Cardiac muscle cell (in vitro differentiated cells and primary cell): ENCODE measurements around the gene NMT1. TPM values are rescaled to one million over a fixed set of nuclear protein-coding genes. Genes with fewer than 3 reads are reported as not detected.

Source experiments
- DNase-seq, 2 donors: peaks; one replicate each; pipeline versions ENCODE4 v3.0.0 to v3.0.0-alpha.2; 2010 to 2017; ENCODE audit warnings: low read depth in 1 of 2, low spot score in 1 of 2
- H3K27ac ChIP-seq: fragments of 200-600 bp; sonication (generic); 2 replicates; pipeline ENCODE4 v1.5.1; 2016
- H3K27me3 ChIP-seq: fragments of 200-600 bp; sonication (generic); 2 replicates; pipeline ENCODE4 v1.6.0; 2016; ENCODE audit warnings: control low read depth
- H3K36me3 ChIP-seq: fragments of 200-600 bp; sonication (generic); 2 replicates; pipeline ENCODE4 v1.5.1; 2016; ENCODE audit warnings: control low read depth
- H3K4me1 ChIP-seq: fragments of 200-600 bp; sonication (generic); 2 replicates; pipeline ENCODE4 v1.8.1; 2017; ENCODE audit warnings: low read depth, mild to moderate bottlenecking, mixed run types
- H3K4me3 ChIP-seq: fragments of 200-600 bp; sonication (generic); 2 replicates; pipeline ENCODE4 v1.5.1; 2016; ENCODE audit warnings: mild to moderate bottlenecking
- H3K9me3 ChIP-seq: fragments of 200-600 bp; sonication (generic); 2 replicates; pipeline ENCODE4 v1.5.1; 2017; ENCODE audit warnings: low read depth, mild to moderate bottlenecking, control low read depth
- polyA plus RNA-seq: library from polyadenylated mRNA; unstranded; fragments of >200 nt; fragmentation: Nextera tagmentation; extraction: Ambion mirVana; gene quantifications from 2 replicates; pipeline ENCODE4 v1.2.1, GENCODE V29; 2016
- total RNA-seq: library from RNA; depleted of rRNA; stranded (reverse); fragments of >200 nt; gene quantifications from 2 replicates; pipeline ENCODE4 v1.2.3, GENCODE V29; 2016
- TF ChIP-seq, protein P1 (sequence below): IDR thresholded peaks from 2 replicates; pipeline ENCODE4 v1.5.1; 2012; ENCODE audit warnings: low read depth, mild to moderate bottlenecking, low read length

NMT1 gene
- total and polyA plus RNA-seq, 2 experiments from 2014 or later, result 85.2 to 113 TPM

DNA sequence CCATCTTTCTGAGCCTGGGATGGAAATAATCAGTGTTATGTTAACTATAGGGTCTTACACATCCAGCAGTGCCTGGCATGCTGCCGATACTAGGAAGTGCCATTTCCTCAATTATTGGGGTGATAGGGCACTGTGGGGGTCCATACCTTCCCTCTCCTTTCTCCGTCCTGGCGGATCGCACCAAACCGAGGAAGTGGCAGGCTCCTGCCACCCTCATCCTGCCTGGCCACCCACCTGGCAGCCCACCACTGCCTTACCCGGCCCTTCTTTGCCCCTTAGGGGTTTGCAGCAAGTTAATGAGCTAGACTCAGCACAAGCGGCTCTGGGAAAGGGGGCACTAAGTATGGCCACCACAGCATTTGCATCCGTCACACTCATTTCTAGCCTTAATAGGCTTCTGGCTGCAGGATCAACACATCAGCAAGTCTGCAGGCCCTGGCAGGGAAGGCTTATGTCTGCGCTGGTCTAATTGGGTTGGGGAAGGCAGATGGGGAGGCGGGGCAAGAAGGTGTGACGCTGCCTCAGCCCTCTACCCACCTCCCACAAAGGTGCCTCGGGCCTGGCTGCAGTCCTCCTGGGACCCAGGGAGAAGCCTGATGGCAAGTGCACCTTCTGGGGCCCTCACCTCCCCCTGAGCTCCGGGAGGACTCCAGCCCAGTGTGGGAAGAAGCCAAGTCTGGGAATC lies 38.3 kb upstream of the NMT1 start:
- peaks cover 11% of the 10 kb centered on the region for H3K27me3 ChIP-seq
- H3K4me3 ChIP-seq, result no peak overlapping the region
- H3K27ac ChIP-seq, result no peak overlapping the region
- no peak for DNase-seq
- H3K4me1 ChIP-seq, result peaks cover 19% of the 10 kb centered on the region
- TF ChIP-seq, protein P1, sequence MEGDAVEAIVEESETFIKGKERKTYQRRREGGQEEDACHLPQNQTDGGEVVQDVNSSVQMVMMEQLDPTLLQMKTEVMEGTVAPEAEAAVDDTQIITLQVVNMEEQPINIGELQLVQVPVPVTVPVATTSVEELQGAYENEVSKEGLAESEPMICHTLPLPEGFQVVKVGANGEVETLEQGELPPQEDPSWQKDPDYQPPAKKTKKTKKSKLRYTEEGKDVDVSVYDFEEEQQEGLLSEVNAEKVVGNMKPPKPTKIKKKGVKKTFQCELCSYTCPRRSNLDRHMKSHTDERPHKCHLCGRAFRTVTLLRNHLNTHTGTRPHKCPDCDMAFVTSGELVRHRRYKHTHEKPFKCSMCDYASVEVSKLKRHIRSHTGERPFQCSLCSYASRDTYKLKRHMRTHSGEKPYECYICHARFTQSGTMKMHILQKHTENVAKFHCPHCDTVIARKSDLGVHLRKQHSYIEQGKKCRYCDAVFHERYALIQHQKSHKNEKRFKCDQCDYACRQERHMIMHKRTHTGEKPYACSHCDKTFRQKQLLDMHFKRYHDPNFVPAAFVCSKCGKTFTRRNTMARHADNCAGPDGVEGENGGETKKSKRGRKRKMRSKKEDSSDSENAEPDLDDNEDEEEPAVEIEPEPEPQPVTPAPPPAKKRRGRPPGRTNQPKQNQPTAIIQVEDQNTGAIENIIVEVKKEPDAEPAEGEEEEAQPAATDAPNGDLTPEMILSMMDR, result no peak
- H3K36me3 ChIP-seq, result no peaks in the 10 kb centered on the region
- H3K9me3 ChIP-seq, result no peaks in the 10 kb centered on the region

DNA sequence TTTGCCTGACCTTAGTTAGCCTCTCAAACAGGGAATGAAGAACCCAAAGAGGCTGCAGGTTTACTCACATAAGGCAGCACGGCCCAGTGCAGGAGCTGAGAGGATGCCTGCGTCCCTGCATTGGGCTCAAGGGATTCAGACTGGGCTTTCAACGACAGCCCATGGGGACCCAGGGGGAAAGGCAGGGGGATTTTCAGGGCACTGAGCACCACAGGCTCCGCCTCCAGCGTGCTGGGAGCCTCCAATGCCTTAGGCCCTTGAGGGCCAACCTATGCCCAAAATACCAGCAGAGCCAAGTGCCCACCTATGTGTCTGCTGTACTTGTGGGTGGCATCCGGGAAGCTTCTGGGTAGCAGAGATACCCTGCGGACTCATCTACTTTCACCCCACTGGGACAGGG lies 32.0 kb upstream of the NMT1 start:
- Histone ChIP-seq H3K36me3 (peaks cover 10% of the 10 kb centered on the region), H3K27ac (no peak overlapping the region), H3K4me1 (peaks cover 5% of the 10 kb centered on the region), H3K27me3 (no peaks in the 10 kb centered on the region), H3K9me3 (no peaks in the 10 kb centered on the region), H3K4me3 (no peak overlapping the region)
- DNase-seq, result no peak
- TF ChIP-seq, protein P1, result no peak

DNA sequence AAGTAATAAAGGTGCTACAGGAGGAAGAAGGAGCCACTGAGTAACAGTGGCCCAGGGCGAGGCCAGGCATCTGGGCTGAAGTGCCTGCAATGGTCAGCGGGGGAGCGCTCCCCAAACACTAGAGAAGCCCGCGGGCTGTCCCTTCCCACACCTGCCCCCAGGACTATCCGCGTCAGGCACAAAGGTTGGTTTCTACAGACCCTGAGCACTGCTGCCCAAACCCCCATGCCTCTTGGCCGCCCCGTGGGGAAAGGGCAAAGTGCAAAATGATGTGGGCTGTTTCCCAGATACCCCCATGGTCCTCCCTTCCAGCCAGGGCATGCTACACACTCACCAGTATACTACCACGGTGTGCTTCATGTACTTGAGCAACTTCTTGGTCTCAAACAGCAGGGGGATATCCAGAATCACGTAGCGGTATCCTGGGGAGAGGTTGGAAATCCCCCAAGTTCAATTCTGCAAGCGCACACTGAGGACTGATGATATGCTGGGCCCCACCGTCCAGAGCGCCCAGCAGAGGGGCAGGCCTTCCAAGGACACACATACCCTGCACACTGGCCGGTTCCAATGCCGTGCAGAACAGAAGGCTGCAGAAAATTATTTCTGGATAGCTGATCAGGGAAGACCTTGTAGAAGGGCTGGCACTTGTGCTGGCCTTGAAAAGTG lies 31.2 kb upstream of the NMT1 start:
- H3K27ac ChIP-seq, result no peak overlapping the region
- no peaks in the 10 kb centered on the region for H3K9me3 ChIP-seq
- no peak for DNase-seq
- peaks cover 10% of the 10 kb centered on the region for H3K36me3 ChIP-seq
- H3K4me1 ChIP-seq, result peaks cover 5% of the 10 kb centered on the region
- no peaks in the 10 kb centered on the region for H3K27me3 ChIP-seq
- no peak overlapping the region for H3K4me3 ChIP-seq
- TF ChIP-seq, protein P1, result no peak

DNA sequence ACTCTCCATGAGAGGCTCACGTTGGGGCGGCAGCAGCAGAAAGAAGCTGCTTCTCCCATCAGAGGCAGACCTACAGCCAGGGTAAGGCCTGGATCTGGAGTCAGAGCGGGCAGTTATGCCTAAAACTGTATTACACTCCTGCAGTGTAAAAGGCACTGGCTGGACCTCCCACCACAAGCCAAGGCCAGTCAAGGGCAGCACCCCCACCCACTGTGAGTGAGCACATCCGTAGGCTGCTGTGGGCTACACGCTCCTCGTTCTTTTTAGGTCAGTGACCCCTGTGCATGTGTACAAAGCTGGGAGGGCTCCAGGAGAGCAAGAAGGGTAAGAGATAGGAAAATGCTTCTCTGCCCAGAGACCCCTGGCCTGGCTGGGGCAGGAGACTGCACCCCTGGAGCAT lies 30.4 kb upstream of the NMT1 start:
- Histone ChIP-seq H3K36me3 (peaks cover 10% of the 10 kb centered on the region), H3K4me3 (no peak overlapping the region), H3K4me1 (peaks cover 5% of the 10 kb centered on the region), H3K27me3 (no peaks in the 10 kb centered on the region), H3K27ac (no peak overlapping the region), H3K9me3 (no peaks in the 10 kb centered on the region)
- DNase-seq, result no peak
- TF ChIP-seq, protein P1, result no peak

DNA sequence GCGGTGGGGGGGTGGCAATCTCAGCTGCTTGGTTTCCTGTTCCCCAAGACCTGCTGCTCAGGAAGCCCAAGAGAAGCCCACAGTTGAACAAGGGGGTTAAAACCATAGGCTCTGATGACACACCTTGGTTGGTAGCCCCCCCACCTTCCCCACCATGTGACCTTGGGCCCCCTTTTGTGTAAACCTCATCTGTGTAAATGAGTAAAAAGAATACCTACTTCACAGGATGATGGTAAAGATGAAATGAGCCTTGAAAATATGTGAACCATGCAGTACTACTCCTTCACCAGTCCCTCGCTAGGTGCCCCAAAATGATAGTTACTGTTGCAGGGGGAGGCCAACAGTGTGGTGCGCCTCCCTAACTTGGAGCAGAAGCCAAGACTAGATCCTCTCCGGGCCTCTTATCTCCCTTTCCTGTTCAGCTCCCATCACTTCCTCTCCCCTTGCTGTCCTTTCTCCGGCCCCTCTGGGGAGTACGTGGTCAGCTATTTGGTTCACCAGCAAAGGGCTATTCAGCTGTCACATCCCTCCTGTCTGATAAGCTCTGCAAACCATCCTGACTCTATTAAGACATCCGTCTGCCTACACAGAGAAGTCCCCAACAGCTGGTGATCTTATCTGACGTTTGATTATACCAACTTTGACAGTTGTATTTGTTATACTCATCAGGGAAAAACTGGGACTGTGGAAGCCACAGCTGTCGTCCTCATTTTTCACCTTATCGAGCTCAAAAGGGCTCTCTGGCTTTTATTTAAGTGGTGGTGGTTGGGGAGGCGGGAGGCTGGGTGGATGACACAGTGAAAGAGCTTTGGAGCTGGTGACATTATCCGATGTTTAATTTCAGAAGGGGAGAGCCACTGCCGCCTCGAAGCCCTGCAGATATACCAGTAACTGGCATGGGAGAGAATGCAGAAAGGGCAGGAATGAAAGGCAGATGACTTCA lies 29.6 kb upstream of the NMT1 start:
- Histone ChIP-seq H3K4me1 (peaks cover 5% of the 10 kb centered on the region), H3K27me3 (no peaks in the 10 kb centered on the region), H3K4me3 (no peak overlapping the region), H3K36me3 (peaks cover 10% of the 10 kb centered on the region), H3K27ac (peak overlapping the region; percentile 59), H3K9me3 (no peaks in the 10 kb centered on the region)
- peak in 1 of 2 donors; percentile 42 for DNase-seq
- TF ChIP-seq, protein P1, result no peak
